Measurements from ENCODE around the gene MBD3.
A peak's percentile ranks its signal among the peaks of the same experiment; 100 is the strongest.

The MBD3 gene

DNA sequence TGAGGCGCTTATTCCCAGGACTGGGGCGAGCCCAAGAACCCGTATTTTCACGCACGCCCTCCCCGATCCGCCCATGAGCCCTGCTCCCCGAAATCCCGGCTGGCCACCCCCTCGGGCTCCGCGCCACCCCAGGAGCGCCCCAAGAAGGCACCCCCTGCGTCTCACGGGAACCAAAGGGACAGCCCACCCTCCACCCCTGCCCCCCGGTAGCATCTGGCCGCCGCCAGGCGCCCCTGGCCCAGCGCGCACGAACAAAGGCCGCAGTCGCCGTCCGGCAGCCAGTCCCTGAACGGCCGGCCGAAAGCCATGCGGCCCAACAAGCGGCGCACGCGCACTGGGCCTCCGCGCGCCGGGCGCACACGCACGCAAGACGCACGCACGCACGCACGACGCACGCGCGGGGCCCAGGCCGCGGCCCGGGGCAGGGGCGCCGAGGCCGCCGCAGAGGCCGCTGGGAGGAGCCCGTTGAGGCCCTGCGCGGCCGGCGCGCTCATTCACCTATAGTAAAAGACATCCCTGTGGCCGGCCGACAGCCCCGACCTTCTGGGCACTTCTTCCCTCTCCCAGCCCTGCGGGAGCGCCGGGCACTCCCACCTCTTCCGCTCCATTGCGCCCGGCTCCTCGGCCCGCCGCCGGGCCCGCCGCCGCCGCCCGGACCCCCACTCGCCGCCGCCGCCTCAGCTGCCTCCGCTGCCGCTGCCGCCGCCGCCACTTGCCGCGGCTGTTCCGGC, 476 bp downstream of the MBD3 start:
- peak; percentile 71 to 87 (median 72) for DNase-seq

DNA sequence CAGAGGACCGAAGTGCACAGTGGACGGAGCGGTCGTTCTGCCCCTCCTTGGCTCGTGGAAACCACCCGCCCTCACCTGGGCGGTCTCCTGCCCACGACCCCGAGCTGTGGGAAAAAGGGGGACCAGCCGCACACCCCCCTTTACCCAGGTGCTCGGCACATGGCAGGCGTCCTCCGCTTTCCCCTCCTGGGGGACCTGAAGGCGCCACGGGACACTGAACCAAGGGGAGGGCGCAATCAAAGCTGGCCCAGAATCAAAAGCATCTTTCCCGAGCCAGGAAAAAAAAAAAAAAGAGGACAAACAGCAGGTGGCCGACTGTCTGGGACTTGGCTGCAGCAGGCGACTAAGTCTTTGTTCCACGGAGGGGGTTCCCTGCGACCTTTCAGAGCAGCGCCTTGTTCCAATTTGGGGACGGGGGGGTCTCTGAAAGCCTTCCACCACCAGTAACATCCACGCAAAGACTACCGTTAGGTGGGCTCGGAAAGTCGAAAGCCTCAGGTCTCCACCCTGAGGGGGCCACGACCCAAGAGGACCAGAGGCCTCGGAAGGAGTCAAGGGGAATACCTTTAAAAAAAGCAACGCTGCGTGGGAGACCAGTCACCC, 1.1 kb downstream of the MBD3 start:
- no peak for DNase-seq

DNA sequence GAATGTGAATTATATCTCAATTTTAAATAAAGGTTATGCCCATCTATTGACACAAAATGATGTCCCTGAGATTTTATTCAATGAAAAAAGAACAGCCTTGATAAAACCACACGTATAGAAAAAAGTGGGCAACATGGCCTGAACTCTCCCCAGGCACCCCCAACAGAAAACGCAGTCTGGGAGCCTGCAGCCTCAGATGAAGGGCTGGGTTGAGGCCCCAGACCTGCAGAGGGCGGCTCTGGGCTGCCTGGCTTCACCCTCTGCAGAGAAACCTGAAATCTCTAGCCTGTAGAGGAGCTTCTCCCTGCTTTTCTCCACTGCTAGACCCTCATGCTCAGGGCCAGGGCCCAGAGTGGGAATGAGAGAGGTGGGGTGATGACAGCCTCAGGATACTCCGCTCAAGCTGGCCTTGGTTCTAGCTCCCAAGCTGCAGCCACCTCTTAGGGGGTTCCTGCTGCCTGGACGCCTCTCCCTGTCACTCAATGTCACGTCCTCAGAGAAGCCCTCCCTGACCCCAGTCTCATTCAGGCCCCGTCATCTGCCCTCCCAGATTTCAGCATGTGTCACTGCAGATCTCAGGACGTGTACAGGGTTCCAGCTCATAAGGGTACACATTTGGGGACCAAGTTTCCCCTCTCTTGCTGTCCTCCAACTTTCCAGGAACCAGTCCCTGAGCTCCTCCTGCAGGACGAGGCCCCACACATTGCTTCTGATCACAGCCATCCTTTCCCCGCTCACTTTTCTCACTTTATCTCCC, 1.8 kb downstream of the MBD3 start:
- DNase-seq: peak in 1 of 5 donors; percentile 32

DNA sequence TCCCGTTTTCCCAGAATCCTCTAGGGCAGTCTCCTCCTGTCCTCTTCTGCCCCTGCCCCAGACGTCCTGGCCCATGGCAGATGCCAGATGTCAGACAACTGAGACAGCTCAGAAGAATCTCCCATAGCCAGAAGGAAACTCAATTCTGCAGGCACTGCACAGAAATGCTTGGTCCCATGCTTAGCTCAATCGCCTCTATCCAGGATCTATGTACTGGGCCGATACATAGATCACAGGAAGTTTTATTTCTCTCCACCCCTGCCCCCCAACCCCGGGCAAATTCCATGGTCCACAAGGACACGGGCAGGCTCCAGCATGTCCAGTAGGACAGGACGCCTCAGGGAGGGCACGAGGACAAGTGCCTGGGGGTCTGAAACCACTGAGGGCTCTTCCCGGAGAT, 4.8 kb downstream of the MBD3 start:
- no peak for DNase-seq

DNA sequence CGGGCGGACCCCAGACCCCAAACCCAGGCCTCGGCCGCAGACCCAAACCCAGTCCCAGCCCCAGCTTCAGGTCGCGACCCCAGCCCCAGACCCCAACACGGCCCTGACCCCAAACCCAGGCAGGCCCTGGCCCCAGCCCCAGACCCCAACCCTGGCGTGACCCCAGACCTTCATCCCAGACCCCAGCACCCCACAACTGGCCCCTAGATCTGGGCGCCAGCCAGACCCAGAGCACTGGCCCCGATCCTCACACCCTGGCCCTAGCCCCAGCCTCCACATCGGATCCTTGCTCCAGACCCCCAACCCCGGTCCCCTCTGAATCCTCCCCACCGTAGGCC, 7.5 kb downstream of the MBD3 start:
- DNase-seq: no peak

DNA sequence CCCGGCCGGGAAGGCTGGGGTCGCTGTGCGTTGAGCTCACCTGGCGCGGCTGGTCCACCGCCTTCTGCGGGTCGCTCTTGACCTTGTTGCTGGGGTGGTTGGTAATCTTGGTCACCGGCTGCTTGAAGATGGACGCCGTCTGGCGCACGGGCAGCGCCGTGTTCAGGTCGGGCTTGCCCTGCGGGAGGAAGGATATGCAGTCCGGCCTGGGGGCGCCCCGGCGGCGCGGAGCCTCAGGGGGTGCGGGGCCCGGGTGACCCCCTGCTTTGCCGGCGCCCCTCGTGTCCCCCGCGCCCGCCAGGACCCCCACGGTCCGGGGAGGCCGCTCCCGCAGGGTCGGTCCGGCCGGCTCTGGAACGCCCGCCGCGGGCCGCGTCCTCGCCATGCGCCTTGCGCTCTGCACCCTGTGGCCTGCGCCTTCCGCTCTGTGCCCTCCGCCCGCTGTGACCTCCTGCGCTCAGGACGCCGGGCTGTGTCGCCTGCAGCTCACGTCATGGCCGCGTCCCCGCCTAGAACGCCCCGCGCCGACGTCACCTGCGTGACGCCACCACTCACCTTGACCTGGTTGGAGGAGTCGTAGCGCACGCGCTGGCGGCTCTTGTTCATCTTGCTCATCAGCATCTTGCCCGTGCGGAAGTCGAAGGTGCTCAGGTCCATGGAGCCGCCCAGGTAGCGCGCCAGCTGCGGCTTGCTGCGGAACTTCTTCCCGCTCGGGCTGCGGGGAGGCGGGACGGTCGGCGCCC, 8.0 kb downstream of the MBD3 start:
- DNase-seq: no peak

DNA sequence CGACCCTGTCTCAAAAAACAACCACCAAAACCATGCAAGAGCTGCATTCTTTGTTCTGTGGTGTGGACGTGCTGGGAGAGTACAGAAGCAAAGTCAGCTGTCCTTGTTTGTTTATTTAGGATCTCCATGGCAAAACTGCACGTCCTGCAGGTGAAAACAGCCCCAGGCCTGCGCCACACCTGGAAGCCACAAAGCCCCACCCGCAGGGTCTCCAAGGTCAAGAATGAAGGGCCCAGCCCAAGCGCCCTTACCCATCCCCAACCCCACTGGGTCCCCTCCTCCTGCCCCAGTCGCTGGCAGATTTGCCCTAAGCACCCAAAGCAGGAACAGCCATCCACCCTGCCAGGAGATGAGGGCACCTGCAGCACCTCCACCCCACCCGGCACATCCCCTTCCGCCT, 10.5 kb downstream of the MBD3 start:
- no peak for DNase-seq

DNA sequence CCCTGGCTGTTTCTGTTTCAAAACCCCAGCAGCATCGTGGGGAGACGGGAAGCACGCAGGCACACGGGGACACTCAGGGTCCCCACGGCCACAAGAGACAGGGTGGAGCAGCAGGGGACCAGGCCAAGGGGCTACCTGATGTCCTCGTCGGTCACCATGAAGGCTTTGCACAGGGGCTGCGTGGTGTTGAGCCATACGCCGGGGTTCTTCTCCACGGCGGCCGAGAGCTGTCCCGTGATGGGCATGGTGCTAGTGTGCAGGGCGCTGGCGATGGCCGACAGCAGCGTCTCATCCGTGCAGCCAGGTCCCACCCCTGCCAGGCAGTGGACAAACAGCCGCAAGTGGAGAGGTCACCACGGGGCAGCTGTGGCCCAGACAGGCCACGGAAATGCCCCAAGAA, 11.7 kb downstream of the MBD3 start:
- DNase-seq: no peak

DNA sequence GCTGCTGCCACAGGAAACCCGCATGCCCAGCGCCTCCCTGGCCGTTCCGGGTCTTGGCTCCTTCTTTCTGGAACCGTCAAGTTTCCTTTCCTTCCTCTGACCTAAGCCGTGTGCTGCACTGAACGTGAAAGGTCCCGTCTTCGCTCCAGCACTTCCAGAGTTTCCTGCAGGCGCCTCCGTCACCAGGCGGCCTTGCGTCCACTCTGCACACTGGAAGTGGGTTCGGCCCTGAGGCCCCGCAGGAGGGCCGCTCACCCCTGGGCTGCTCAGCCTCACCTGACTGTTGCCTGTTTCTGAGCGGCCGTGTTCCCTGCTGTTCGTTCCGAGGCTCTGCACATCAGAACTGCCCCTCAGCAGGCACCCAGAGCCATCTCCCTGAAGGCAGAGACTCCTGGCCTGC, 12.3 kb downstream of the MBD3 start:
- no peak for DNase-seq

DNA sequence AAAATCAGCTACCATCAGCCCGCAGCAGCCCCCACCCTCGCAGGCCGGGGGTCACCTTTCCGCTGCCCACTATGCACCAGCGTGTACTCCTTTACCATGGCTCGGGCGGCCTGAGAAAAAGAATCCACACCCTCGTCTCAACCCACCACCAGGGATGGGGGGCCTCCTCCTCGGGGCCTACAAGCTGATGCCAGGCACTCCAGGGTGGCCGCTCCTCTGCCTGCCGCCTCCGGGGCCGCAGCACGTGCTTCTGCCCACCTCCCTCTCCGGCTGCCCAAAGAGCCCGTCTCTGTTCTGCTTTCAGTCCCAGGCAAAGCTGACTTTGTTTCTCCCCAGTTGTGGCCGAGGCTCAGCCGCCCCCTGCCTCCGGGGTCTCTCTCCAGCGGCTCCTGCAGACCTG, 13.4 kb downstream of the MBD3 start:
- no peak for DNase-seq

DNA sequence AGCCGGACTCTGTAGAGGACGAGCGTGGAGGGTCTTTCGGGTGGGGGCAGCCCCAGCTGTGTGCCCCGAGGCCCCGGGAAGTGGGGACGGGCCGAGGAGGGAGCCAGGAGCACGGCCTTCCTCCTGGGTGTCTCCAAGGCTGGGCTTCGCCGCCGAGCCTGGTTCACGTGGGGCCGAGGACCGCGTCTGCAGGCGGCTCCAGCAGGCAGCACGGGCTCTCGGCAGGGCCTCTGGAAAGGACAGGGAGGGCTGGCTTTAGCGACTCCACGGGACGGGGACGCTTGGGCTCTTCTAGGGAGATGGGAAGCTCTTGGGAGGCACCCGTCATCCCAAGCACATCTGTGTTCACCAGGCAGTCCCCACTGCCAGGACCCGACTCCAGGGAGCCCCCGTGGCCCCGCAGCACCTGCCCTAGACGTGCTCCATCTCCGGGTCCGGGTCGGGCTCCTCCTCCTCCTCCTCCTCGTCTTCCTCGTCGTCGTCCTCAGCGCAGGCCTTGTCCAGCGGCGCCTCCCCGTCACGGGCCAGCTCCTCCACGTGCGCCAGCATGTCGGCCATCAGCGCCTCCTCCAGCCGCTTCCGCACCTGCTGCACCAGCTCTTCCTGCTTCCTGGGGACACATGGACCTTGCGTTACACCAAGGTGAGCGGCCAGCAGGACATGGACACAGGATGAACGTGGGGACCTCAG, 14.6 kb downstream of the MBD3 start:
- DNase-seq: no peak

DNA sequence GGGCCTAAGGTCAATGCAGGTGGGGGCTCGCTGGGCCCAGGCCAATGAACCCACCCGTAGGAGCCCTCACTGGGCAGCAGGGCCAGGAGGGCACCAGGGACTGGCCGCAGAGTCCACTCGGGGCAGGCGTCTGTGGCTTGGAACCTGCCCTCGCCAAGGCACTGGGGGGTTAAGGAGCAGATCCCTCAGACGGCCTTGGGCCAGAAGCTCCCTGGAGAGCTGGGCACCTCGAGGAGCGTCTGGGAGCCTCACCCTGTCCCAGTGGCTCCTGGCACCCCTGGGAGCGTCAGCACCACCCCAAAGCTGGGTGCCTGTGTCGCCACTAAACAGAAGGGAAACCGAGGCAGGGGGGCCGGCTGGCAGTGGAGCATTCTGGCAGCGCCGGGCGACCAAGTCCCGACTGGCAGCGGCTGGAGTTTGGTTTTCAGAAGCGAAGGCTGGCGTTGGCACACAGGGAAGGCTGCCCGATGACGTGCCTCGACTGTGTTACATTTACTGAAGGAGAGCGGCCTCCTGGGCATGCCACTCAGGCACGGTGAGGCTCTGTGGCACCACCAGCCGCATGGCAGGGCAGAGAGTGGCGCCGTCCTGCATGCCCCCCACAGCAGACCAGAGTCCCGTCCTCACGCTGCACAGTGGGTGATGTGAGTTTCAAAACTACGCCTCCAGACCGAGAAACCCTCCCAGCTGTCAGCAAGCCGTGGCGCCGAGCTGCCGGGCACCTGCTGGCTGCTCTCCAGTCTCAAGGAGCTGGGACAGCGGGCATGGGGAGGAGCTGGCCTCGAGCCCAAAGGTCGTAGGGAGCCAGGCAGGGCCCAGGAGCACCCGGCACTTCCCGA, 15.4 kb downstream of the MBD3 start:
- no peak for DNase-seq

DNA sequence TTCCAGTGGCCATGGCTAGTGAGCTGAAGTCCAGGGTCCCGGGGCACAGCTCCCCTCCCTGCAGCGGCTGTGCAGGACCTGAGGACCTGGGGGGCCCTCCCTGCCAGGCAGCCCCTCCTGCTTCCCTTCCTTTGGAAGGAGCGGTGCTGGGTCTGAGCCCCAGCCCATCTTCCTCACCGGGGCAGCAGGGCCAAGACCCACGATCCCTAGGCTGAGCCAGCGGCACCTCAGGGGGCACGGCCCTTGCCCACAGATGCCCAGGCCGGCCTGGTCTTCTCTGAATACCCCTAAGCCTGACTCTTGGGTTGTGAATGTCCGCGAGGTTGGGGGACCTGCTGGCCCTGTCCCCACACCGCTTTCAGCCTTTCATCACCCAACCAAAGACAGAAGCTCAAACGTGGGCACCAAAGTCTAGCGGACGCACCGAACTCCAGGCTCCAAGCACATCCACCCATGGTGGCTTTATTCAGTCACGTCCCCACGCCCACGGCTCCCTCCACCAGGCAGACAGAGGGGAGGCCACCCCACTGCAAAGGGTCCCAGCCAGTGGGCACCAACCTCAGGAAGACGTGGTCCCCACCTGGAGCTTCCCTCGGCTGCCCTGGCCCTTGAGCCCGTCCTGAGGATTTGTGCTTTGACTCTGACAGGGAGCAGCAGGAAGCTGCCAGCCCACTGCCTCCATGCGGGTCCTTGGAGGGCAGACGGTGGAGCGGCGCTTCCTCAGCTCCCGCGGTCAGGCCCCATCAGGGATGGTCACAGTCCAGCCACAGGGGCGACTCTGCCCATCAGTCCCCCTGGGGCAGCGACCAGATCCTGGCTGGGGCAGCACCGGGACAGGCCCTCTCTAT, 16.2 kb downstream of the MBD3 start:
- no peak for DNase-seq

DNA sequence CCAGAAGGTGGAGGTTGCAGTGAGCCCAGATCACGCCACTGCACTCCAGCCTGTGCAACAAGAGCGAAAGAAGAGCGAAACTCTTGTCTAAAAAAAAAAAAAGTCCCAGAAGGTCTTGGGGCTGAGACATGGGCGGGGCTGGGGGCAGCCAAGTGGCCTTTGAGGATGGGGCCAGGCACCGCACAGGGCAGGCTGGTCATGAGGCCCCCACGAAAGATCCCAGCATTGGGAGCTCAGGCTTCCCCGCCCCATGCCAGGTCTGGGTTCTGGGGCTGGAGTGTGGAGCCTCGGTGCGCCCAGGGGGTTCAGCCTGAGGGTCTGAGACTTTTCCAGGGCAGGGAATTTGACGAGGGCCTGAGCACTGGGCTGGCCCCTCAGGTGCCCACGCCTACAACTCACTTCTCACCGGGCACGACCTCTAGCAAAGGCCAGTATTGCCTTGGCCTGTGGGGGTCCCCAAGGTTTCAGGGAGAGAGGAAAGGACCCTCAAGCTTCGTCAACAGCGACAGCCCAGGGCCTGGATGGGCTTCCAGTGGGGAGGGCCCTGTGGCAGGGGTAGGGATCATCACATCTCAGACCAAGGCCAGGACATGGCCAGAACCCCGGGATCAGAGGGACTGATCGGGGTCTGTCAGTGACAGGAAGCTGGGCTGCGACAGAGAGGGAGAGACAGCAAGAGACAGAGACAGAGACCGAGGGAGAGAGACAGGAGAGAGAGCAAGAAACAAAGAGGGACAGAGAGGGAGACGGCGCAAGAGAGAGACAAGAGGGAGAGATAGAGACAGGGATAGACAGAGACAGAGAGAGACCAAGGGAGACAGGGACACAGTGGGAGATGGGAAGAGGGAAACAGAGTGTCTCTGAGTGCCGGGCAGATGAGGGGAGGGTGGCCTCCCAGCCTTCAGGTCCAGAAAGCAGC, 17.1 kb downstream of the MBD3 start:
- no peak for DNase-seq

DNA sequence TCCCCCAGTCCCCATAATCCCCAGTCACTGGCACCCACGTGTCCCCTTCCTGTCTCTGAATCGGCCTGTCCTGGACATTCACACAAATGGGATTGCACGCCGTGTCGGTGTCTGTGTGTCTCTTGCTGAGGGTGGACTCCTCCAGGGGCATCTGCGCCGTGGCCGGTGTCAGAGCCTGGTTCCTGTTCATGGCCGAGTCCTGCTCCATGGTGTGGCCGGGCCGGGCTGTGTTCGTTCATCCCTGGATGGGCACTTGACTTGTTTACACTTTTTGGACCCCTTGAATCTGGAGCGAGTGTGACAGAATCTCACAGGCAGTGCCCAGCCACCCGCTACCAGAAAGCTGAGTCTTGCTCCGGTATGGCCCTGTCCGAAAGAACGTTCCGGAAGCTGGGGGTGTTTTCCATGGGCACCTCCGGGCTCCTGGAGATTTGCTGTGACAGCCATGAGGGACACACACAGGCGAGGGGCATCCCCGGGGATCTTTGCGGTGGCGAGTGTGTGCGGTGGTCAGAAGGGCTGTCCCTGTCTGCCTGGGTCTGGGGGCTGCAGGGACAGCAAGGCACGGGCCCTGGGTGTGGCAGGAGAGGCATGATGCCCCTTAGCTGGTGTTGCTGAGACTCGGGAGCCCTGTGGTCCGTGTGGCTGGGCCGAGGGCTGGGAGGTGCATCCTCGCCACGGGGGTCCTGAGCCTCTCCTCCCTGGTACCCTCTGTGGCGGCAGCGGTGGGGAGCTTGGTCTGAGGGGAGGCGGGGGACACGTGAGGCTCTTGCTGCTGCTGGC, 18.1 kb downstream of the MBD3 start:
- no peak for DNase-seq

DNA sequence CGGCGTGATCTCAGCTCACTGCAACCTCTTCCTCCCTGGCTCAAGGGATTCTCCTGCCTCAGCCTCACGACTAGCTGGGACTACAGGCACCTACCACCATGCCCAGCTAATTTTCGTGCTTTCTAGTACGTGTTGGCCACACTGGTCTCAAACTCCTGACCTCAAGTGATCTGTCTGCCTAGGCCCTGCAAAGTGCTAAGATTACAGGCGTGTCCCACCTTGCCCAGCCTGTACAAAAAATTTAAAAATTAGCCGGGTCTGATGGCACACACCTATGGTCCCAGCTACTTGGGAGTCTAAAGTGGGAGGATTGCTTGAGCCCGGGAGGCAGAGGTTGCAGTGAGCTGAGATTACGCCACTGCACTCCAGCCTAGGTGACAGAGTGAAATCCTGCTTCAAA, 19.9 kb downstream of the MBD3 start:
- no peak for DNase-seq

DNA sequence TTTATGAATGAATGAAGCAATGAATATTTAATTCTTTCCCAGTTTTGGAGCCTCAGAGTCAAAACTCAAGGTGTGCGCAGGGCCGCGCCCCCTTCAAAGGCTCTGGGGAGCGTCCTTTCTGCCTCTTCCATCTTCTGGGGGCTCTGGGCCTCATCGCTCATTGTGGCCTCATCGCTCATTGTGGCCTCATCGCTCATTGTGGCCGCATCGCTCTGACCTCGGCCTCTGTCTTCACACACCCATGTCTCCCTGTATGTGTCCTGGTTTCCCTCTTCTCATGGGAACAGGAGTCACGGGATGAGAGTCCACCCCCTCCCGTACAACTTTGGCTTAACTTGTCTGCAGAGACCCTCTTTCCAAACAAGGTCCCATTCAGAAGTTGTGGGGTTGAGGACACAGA, 21.3 kb downstream of the MBD3 start:
- DNase-seq: no peak

DNA sequence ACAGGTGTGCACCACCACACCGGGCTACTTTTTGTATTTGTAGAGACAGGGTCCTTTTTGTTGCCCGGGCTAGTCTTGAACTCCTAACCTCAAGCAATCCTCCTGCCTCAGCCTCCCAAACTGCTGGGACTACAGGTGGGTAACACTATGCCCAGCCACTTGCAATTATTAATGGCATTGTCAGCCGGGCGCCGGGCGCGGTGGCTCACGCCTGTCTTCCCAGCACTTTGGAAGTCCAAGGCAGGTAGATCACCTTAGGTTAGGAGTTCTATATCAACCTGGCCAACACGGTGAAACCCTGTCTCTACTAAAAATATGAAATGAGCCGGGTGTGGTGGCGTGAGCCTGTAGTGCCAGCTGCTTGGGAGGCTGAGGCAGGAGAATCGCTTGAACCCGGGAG, 21.8 kb downstream of the MBD3 start:
- no peak for DNase-seq

DNA sequence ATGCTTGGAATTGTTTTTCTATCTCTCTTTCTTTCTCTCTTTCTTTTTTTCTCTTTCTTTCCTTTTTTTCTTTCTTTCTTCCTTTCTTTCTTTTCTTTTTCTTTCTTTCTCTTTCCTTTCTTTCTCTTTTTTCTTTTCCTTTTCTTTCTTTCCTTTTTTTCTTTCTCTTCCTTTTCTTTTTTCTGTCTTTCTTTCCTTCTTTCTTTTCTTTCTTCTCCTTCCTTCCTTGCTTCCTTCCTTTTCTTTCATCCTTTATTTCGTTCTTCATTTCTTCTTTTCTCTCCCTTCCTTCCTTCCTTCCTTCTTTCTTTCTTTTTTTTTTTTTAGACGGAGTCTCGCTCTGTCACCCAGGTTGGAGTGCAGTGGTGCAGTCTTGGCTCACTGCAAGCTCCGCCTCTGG, 22.7 kb downstream of the MBD3 start:
- DNase-seq: no peak
